Endothelial cell of umbilical vein (primary cell): ENCODE data around the gene CPD. TPM values are rescaled to one million over a fixed set of nuclear protein-coding genes. Genes with fewer than 3 reads are reported as not detected.

ENCODE experiments used
- BruUV-seq: library from RNA; stranded (reverse); fragments of 400-500 nt; replicated peaks from 2 replicates; lab custom pipeline; 2021; lab: Mats Ljungman, UMichigan
- CTCF ChIA-PET: fragments of 300-600, 350-600 bp; sonication (Branson Sonifier 250); formaldehyde crosslinking; loops from one replicate; lab custom pipeline; 2021; ENCODE audit warnings: antibody characterized with exemption, inconsistent platforms; lab: Charles Lee
- POLR2A ChIA-PET: fragments of 300-600, 350-600 bp; sonication (Branson Sonifier 250); formaldehyde crosslinking; loops from one replicate; lab custom pipeline; 2021; ENCODE audit warnings: antibody characterized with exemption, inconsistent platforms; lab: Charles Lee
- DNase-seq: peaks from one replicate; pipeline ENCODE4 v3.0.0-alpha.2; 2011; ENCODE audit warnings: low read depth, low spot score
- FAIRE-seq: peaks from 2 replicates; lab custom pipeline; 2011; peaks lifted over from hg19 to GRCh38; lab: Jason Lieb, UNC
- H2AFZ ChIP-seq: 2 replicates; pipeline ENCODE4 v1.6.0; 2012; ENCODE audit warnings: low read depth, low read length, control low read depth, inconsistent platforms
- H3K27ac ChIP-seq: 2 replicates; pipeline ENCODE4 v1.5.1; 2011; ENCODE audit warnings: low read depth, mild to moderate bottlenecking, control low read depth, low read length, moderate library complexity; ENCODE audit not compliant: insufficient read depth
- H3K27me3 ChIP-seq, 2 experiments: 2 replicates each; pipeline versions ENCODE4 v1.6.0 to v1.6.1; 2011; ENCODE audit warnings: low read length in 2 of 2, mixed read lengths in 1 of 2; ENCODE audit not compliant: control insufficient read depth in 2 of 2, insufficient read depth in 2 of 2
- H3K36me3 ChIP-seq, 2 experiments: 2 replicates in 1 of 2; 3 replicates in 1 of 2; pipeline ENCODE4 v1.5.1; 2011; ENCODE audit warnings: low read length in 2 of 2, mild to moderate bottlenecking in 1 of 2, moderate library complexity in 1 of 2; ENCODE audit not compliant: control insufficient read depth in 2 of 2, insufficient read depth in 2 of 2; ENCODE audit errors: extremely low read depth in 1 of 2
- H3K4me1 ChIP-seq: 3 replicates; pipeline ENCODE4 v1.5.1; 2011; ENCODE audit warnings: mild to moderate bottlenecking, low read length; ENCODE audit not compliant: control insufficient read depth, insufficient read depth; ENCODE audit errors: extremely low read depth
- H3K4me2 ChIP-seq: 2 replicates; pipeline ENCODE4 v1.6.1; 2011; ENCODE audit warnings: low read length, control low read depth, mixed read lengths; ENCODE audit not compliant: insufficient read depth
- H3K4me3 ChIP-seq, 3 experiments: fragments of 200-600 bp in 1 of 3; sonication (generic), shearing (Covaris generic) in 1 of 3; replicated peaks in 1 of 3; 2 replicates each; pipeline ENCODE4 v1.5.1; 2011 to 2016; ENCODE audit warnings: control low read depth in 3 of 3, low read length in 3 of 3, mild to moderate bottlenecking in 2 of 3, inconsistent platforms in 1 of 3, low read depth in 1 of 3, moderate library complexity in 1 of 3; ENCODE audit not compliant: insufficient read depth in 1 of 3
- H3K79me2 ChIP-seq: 2 replicates; pipeline ENCODE4 v1.6.0; 2012; ENCODE audit warnings: low read length, inconsistent platforms; ENCODE audit not compliant: control insufficient read depth, insufficient read depth
- H3K9ac ChIP-seq: replicated peaks from 2 replicates; pipeline ENCODE3; 2011; ENCODE audit warnings: low read length, control low read depth; ENCODE audit not compliant: insufficient read depth; ENCODE audit errors: extremely low read depth
- H3K9me1 ChIP-seq: replicated peaks from 3 replicates; pipeline ENCODE4 v1.6.0; 2011; ENCODE audit warnings: mild to moderate bottlenecking, low read length; ENCODE audit not compliant: control insufficient read depth, insufficient read depth; ENCODE audit errors: extremely low read depth
- H3K9me3 ChIP-seq: replicated peaks from 2 replicates; pipeline ENCODE4 v1.5.1; 2012; ENCODE audit warnings: low read length, inconsistent platforms; ENCODE audit not compliant: control insufficient read depth, insufficient read depth
- H4K20me1 ChIP-seq: replicated peaks from 2 replicates; pipeline ENCODE3; 2011; ENCODE audit warnings: mild to moderate bottlenecking, low read length; ENCODE audit not compliant: control insufficient read depth, insufficient read depth; ENCODE audit errors: extremely low read depth
- CTCF ChIP-seq, 2 donors: IDR thresholded peaks; 1 replicate in 1 of 2; 2 replicates in 1 of 2; pipeline ENCODE4 v1.5.1; 2011; ENCODE audit warnings: low read length in 2 of 2, mild to moderate bottlenecking in 2 of 2, moderate library complexity in 2 of 2, control low read depth in 1 of 2, inconsistent platforms in 1 of 2, low read depth in 1 of 2; ENCODE audit not compliant: insufficient read depth in 1 of 2; ENCODE audit errors: extremely low read depth in 1 of 2
- EZH2 ChIP-seq: IDR thresholded peaks from 2 replicates; pipeline ENCODE4 v1.6.1; 2012; ENCODE audit warnings: borderline replicate concordance, low read depth, mild to moderate bottlenecking, moderate library complexity, low read length, inconsistent platforms; ENCODE audit not compliant: severe bottlenecking
- FOS ChIP-seq: IDR thresholded peaks from 2 replicates; pipeline ENCODE4 v1.6.1; 2011; ENCODE audit warnings: mild to moderate bottlenecking, low read length, moderate library complexity, borderline replicate concordance; ENCODE audit not compliant: insufficient read depth
- GATA2 ChIP-seq: IDR thresholded peaks from 2 replicates; pipeline ENCODE4 v1.7.0; 2011; ENCODE audit warnings: low read depth, mild to moderate bottlenecking, moderate library complexity, mixed read lengths, low read length; ENCODE audit not compliant: insufficient read length, insufficient read depth
- JUN ChIP-seq: IDR thresholded peaks from 2 replicates; pipeline ENCODE4 v1.6.1; 2011; ENCODE audit warnings: borderline replicate concordance, low read depth; ENCODE audit not compliant: insufficient read length, insufficient read depth
- MAX ChIP-seq: IDR thresholded peaks from 2 replicates; pipeline ENCODE4 v1.6.1; 2011; ENCODE audit not compliant: insufficient read depth, insufficient read length
- MYC ChIP-seq: IDR thresholded peaks from one replicate; pipeline ENCODE4 v1.6.1; 2011; ENCODE audit warnings: mild to moderate bottlenecking, low read depth, low read length
- POLR2A ChIP-seq: IDR thresholded peaks from 2 replicates; pipeline ENCODE4 v1.6.1; 2012; ENCODE audit warnings: low read depth, mild to moderate bottlenecking, control low read depth, low read length
- POLR2AphosphoS5 ChIP-seq: IDR thresholded peaks from 2 replicates; pipeline ENCODE4 v1.6.1; 2012; ENCODE audit warnings: low read depth, mild to moderate bottlenecking, control low read depth, low read length, moderate library complexity; ENCODE audit not compliant: insufficient read depth
- dilution Hi-C: fragments of 300-500 bp; cut with MboI; formaldehyde crosslinking; loops from one replicate; pipeline ENCODE4 v1.15.0; 2019; ENCODE audit warnings: low sequenced_read_pairs; ENCODE audit not compliant: extremely low pct_ligation_motif_present
- intact Hi-C: fragments of 100-400 bp; cut with micrococcal nuclease; formaldehyde crosslinking; loops from one replicate; pipeline ENCODE4 v1.10.0; 2022
- polyA plus RNA-seq, 4 experiments: library from polyadenylated mRNA; depleted of rRNA in 3 of 4; stranded (reverse) in 3 of 4; unstranded in 1 of 4; fragments of >200 nt; gene quantifications; 2 replicates each; pipeline versions ENCODE4 v1.2.1 to v1.2.3, GENCODE V29; 2011 to 2012; ENCODE audit warnings: missing spikeins in 1 of 4
- total RNA-seq: library from RNA; stranded (reverse); gene quantifications from 2 replicates; pipeline ENCODE4 v1.2.3, GENCODE V29; 2021

CPD gene
- total and polyA plus RNA-seq, 2 donors (not counting 3 experiments of a cell fraction or from before 2014, with no cell fraction given): 18.3 to 63.6 TPM

GRCh38 chr17:30382345-30382744 lies 3.6 kb downstream of the CPD start:
- no peak for FAIRE-seq
- no TSS peak for BruUV-seq
- H3K9me3 ChIP-seq: no peaks in the 10 kb centered on the region
- TF ChIP-seq MAX (no peak), GATA2 (no peak), JUN (no peak), CTCF (IDR thresholded peaks at IDR 0.05; ENCODE audit: extremely low read depth in 1 of 2, insufficient read depth in 1 of 2, low read depth in 1 of 2, low read length in 2 of 2) (no peak), MYC (no peak), FOS (no peak), POLR2AphosphoS5 (no peak), POLR2A (no peak), EZH2 (no peak)
- H3K9me1 ChIP-seq: no peaks in the 10 kb centered on the region
- dilution Hi-C loops: no loop called here
- ChIA-PET CTCF (interaction anchor here (3.4 kb wide), 1 partner anchor 42 kb away, joined by 14 read pairs; no protein-coding TSS in a partner anchor), POLR2A (no interaction called here)
- peaks cover 23% of the 10 kb centered on the region for H3K4me1 ChIP-seq
- H3K27ac ChIP-seq: no peak overlapping the region
- DNase-seq: no peak
- H3K79me2 ChIP-seq: peaks cover 18% of the 10 kb centered on the region
- no peaks in the 10 kb centered on the region for H3K36me3 ChIP-seq
- intact Hi-C loops: loop anchor here (5.0 kb wide), 1 partner anchor 95 kb away; the partner anchor contains the start of gene GOSR1
- no peak overlapping the region for H3K4me3 ChIP-seq
- H2AFZ ChIP-seq: no peak overlapping the region
- peaks cover 4% of the 10 kb centered on the region for H4K20me1 ChIP-seq
- H3K9ac ChIP-seq: no peak overlapping the region
- peaks cover 0 to under 1% of the 10 kb centered on the region in 2 experiments for H3K27me3 ChIP-seq
- no peak overlapping the region for H3K4me2 ChIP-seq
